DND-41 (cell line): Measurements from ENCODE around the gene LRRC61.
A peak's percentile ranks its signal among the peaks of the same experiment; 100 is the strongest.

Experiments
- ATAC-seq: fragments of 200-7000 bp; cut with Tn5 transposase; 3 replicates; pipeline ENCODE4 v1.9.1; 2021; ENCODE audit warnings: low read depth; ENCODE audit not compliant: insufficient read depth
- DNase-seq: peaks from one replicate; pipeline ENCODE4 v3.0.0-alpha.2; 2020
- H2AFZ ChIP-seq: 2 replicates; pipeline ENCODE4 v1.6.0; 2012; ENCODE audit warnings: low read depth, low read length
- H3K27ac ChIP-seq: 2 replicates; pipeline ENCODE4 v1.5.1; 2012; ENCODE audit warnings: low read length, inconsistent platforms
- H3K27me3 ChIP-seq: fragments of 200-600 bp; sonication (generic); 2 replicates; pipeline ENCODE4 v1.6.0; 2012; ENCODE audit warnings: low read length, mild to moderate bottlenecking, inconsistent platforms; ENCODE audit not compliant: insufficient read depth, poor library complexity
- H3K36me3 ChIP-seq: 2 replicates; pipeline ENCODE4 v1.5.1; 2012; ENCODE audit warnings: low read length, inconsistent platforms; ENCODE audit not compliant: insufficient read depth
- H3K4me1 ChIP-seq: 2 replicates; pipeline ENCODE4 v1.5.1; 2012; ENCODE audit warnings: mild to moderate bottlenecking, low read length; ENCODE audit not compliant: insufficient read depth
- H3K4me2 ChIP-seq: 2 replicates; pipeline ENCODE4 v1.6.0; 2012; ENCODE audit warnings: mild to moderate bottlenecking, moderate library complexity, low read length, inconsistent platforms; ENCODE audit not compliant: insufficient read depth
- H3K4me3 ChIP-seq, 2 experiments: fragments of 200-600 bp in 1 of 2; shearing (Covaris generic) in 1 of 2; 2 replicates each; pipeline ENCODE4 v1.5.1; 2012 to 2016; ENCODE audit warnings: inconsistent platforms in 2 of 2, low read length in 2 of 2, mild to moderate bottlenecking in 2 of 2, low read depth in 1 of 2, moderate library complexity in 1 of 2
- H3K79me2 ChIP-seq: 2 replicates; pipeline ENCODE4 v1.6.0; 2012; ENCODE audit warnings: low read length, inconsistent platforms; ENCODE audit not compliant: insufficient read depth
- H3K9ac ChIP-seq: 2 replicates; pipeline ENCODE4 v1.6.0; 2012; ENCODE audit warnings: low read depth, mild to moderate bottlenecking, inconsistent platforms, low read length, moderate library complexity
- H3K9me3 ChIP-seq: 2 replicates; pipeline ENCODE4 v1.5.1; 2012; ENCODE audit warnings: low read length, moderate library complexity, mild to moderate bottlenecking, inconsistent platforms; ENCODE audit not compliant: insufficient read depth, severe bottlenecking
- H4K20me1 ChIP-seq: 2 replicates; pipeline ENCODE4 v1.6.0; 2012; ENCODE audit warnings: low read length; ENCODE audit not compliant: insufficient read depth
- CTCF ChIP-seq: IDR thresholded peaks from 2 replicates; pipeline ENCODE4 v1.5.1; 2012; ENCODE audit warnings: borderline replicate concordance, low read length, moderate library complexity, mild to moderate bottlenecking; ENCODE audit not compliant: poor library complexity, severe bottlenecking; ENCODE audit errors: extremely low read depth
- EZH2 ChIP-seq: IDR thresholded peaks from 3 replicates; pipeline ENCODE4 v1.6.1; 2012; ENCODE audit warnings: borderline replicate concordance, low read depth, mild to moderate bottlenecking, moderate library complexity, low read length, inconsistent platforms; ENCODE audit not compliant: severe bottlenecking

The LRRC61 gene

DNA sequence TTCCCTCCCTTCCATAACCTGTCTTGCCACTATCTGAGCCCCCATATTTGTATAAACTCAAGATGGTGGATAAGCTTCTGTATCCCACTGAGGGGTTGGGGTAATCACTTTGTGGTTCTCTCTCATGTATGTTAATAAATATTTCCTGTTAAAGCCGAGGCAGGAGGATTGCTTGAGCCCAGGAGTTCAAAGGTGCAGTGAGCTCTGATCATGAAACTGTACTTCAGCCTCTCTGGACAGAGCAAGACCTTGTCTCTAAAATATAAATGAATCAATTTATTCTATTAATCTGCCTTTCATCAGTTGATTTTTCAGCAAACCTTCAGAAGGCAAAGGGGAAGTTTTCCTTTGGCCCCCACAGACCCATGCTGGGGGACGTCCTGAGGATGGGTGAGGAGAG, 20.1 kb downstream of the LRRC61 start:
- no peaks in the 10 kb centered on the region for H3K27me3 ChIP-seq
- peaks cover 44% of the 10 kb centered on the region for H3K36me3 ChIP-seq
- no peak for DNase-seq
- H3K9me3 ChIP-seq: peaks cover 11% of the 10 kb centered on the region
- no peak overlapping the region for H2AFZ ChIP-seq
- H3K27ac ChIP-seq: no peak overlapping the region
- H4K20me1 ChIP-seq: peaks cover 8% of the 10 kb centered on the region; the same call in 1 of the 2 replicates
- ATAC-seq: no peak
- H3K79me2 ChIP-seq: no peaks in the 10 kb centered on the region
- H3K4me1 ChIP-seq: no peaks in the 10 kb centered on the region
- H3K9ac ChIP-seq: no peak overlapping the region
- TF ChIP-seq CTCF (no peak), EZH2 (no peak)
- no peak overlapping the region for H3K4me3 ChIP-seq
- H3K4me2 ChIP-seq: no peak overlapping the region

DNA sequence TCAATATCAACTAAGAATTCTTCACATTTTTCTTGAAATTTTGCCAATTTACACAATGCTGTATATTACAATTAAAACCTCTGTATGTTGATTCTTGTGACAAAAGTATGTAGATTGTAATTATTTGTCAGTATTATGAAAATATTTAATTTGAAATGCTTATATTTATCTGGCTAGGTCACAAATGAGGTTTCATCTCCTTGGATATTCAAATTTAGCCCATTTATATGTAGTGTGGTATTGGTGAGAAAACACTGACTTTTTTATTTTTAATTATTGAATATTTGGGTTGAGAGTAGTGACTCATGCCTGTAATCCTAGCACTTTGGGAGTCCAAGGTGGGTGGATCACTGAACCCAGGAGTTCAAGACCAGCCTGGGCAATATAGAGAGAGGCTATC, 21.1 kb downstream of the LRRC61 start:
- Histone ChIP-seq H3K27me3 (no peaks in the 10 kb centered on the region), H3K79me2 (no peaks in the 10 kb centered on the region)
- TF ChIP-seq EZH2 (no peak), CTCF (no peak)

GRCh38 chr7:150345012-150345411, 21.9 kb downstream of the LRRC61 start:
- Histone ChIP-seq H3K4me1 (no peaks in the 10 kb centered on the region), H3K27me3 (no peaks in the 10 kb centered on the region), H3K4me3 (no peak overlapping the region), H2AFZ (no peak overlapping the region), H3K4me2 (no peak overlapping the region), H3K9ac (no peak overlapping the region), H3K27ac (no peak overlapping the region), H3K9me3 (peaks cover 11% of the 10 kb centered on the region), H4K20me1 (no peaks in the 10 kb centered on the region; the same call in 1 of the 2 replicates), H3K79me2 (no peaks in the 10 kb centered on the region), H3K36me3 (peaks cover 26% of the 10 kb centered on the region)
- TF ChIP-seq EZH2: no peak
- no peak for TF ChIP-seq CTCF
- no peak for DNase-seq
- ATAC-seq: no peak

More for the DNA sequence above, 21.1 kb downstream of the LRRC61 start:
- Histone ChIP-seq H3K36me3 (peaks cover 33% of the 10 kb centered on the region), H3K27ac (no peak overlapping the region), H3K9ac (no peak overlapping the region), H2AFZ (no peak overlapping the region), H3K4me2 (no peak overlapping the region), H3K4me1 (no peaks in the 10 kb centered on the region), H3K4me3 (no peak overlapping the region), H4K20me1 (no peaks in the 10 kb centered on the region; the same call in 1 of the 2 replicates), H3K9me3 (peaks cover 11% of the 10 kb centered on the region)
- no peak for ATAC-seq
- no peak for DNase-seq

DNA sequence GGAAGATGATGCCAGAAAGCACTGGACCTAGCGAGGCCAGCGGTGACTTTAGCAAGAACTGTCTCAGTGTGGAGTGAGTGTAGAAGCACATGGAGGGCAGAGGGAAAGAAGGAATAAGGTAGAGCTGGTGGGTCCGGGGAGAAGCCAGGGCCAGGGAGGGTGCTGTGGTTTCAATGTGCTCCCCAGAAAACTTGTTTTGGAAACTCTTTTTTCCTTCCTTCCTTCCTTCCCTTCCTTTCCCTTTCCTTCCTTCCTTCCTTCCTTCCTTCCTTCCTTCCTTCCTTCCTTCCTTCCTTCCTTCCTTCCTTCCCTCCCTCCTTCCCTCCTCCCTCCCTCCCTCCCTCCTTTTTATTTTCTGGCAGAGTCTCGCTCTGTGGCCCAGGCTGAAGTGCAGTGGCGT, 23.8 kb downstream of the LRRC61 start:
- Histone ChIP-seq H3K27me3 (no peaks in the 10 kb centered on the region), H2AFZ (no peak overlapping the region), H3K4me1 (no peaks in the 10 kb centered on the region), H3K4me2 (no peak overlapping the region), H3K36me3 (peaks cover 20% of the 10 kb centered on the region), H3K4me3 (no peak overlapping the region), H3K9me3 (peaks cover 11% of the 10 kb centered on the region), H3K9ac (no peak overlapping the region), H4K20me1 (no peaks in the 10 kb centered on the region; the same call in 1 of the 2 replicates), H3K79me2 (no peaks in the 10 kb centered on the region), H3K27ac (peak overlapping the region; percentile 22; the same call in 1 of the 2 replicates)
- ATAC-seq (no peak; the same call in 2 of the 3 replicates), DNase-seq (no peak)
- no peak for TF ChIP-seq CTCF
- TF ChIP-seq EZH2: no peak
